GM12874 (cell line): ENCODE data around the gene KLHL34.

Experiments
- CTCF ChIP-seq: IDR thresholded peaks from 2 replicates; pipeline ENCODE4 v1.5.1; 2011; ENCODE audit warnings: low read depth, mild to moderate bottlenecking, control low read depth, low read length, moderate library complexity; ENCODE audit not compliant: insufficient read depth

The KLHL34 gene

GRCh38 chrX:21691512-21692018, 33.4 kb upstream of the KLHL34 start:
- TF ChIP-seq CTCF: no peak

GRCh38 chrX:21683941-21684340, 25.8 kb upstream of the KLHL34 start:
- no peak for TF ChIP-seq CTCF

DNA sequence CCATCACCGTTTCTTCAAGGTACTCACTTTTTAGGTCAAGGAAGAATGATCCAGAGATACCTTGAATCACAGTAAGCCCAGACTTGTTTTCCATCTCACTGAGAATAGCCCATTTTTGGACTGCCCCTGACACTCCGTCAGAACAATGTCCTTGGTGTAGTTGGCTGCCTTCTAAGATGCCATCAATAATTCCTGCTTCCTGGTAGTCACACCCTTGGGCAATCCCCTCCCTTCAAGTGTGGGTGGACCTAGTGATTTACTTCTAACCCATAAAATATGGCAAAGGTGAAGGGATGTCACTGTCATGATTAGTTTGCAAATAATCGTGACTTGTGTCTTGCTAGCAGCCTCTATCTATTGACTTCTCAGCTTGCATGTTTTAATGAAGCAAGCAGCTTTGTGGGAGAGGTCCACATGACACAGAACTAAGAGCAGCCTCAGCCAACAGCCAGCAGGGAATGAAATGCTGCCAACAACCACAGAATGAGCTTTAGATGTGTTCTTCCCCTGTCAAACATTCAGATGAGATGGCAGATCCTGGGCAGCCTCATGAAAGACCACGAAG, 20.0 kb upstream of the KLHL34 start:
- TF ChIP-seq CTCF: no peak

DNA sequence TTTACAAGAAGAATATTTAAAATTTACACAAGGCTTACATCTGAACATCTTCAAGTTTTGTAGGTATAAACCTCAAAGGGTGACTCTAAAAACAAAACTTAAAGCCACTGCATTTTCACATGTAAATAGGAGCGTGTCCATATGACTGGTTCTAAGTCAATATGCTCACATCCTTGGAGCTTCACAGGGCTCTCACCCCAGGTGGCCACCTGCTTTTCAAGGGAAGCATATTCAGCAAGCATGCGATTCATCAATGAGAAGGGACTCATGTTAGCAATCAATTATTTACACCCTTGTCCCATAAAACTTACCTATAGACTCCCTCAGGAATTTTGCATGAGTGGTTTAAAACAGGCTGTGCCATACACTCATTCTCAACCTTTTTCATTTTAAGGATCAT, 17.8 kb upstream of the KLHL34 start:
- no peak for TF ChIP-seq CTCF

GRCh38 chrX:21674430-21675186, 16.5 kb upstream of the KLHL34 start:
- TF ChIP-seq CTCF: no peak

- no peak for TF ChIP-seq CTCF
Measured at GRCh38 chrX:21666679-21667078, 8.5 kb upstream of the KLHL34 start.

- no peak for TF ChIP-seq CTCF
Measured at GRCh38 chrX:21666252-21666651, 8.1 kb upstream of the KLHL34 start.
